Kasumi-1 (cell line): ENCODE results near the gene INPP5D.
"Not testable (repeated sequence)": the region's sequence is repeated elsewhere in the genome, so short reads cannot be mapped to it uniquely, and the experiment has no call there.

Experiments
- DNase-seq, 2 experiments: peaks; one replicate each; lab custom pipeline; 2025; lab: John Stamatoyannopoulos, UW

INPP5D gene

GRCh38 chr2:233053928-233054784 is 6.0 kb upstream of the INPP5D start:
- DNase-seq: peak; percentile 14 to 15

- no peak for DNase-seq
Observed at GRCh38 chr2:233055362-233055761, 4.8 kb upstream of the INPP5D start.

- DNase-seq: no peak
Observed at GRCh38 chr2:233056961-233057605, 3.1 kb upstream of the INPP5D start.

- DNase-seq: no peak
Observed at GRCh38 chr2:233058717-233059546, 1.2 kb upstream of the INPP5D start.

GRCh38 chr2:233059547-233059796 is 670 bp upstream of the INPP5D start:
- DNase-seq: no peak

- DNase-seq: no peak
Observed at GRCh38 chr2:233060501-233060979, 398 bp downstream of the INPP5D start.

- peak; percentile 13 to 18 for DNase-seq
Observed at GRCh38 chr2:233060980-233061590, 943 bp downstream of the INPP5D start.

- no peak for DNase-seq
Observed at GRCh38 chr2:233061591-233062450, 1.7 kb downstream of the INPP5D start.

GRCh38 chr2:233062451-233062850 is 2.3 kb downstream of the INPP5D start:
- DNase-seq: no peak

- no peak for DNase-seq
Observed at GRCh38 chr2:233062946-233063268, 2.8 kb downstream of the INPP5D start.

- DNase-seq: no peak
Observed at GRCh38 chr2:233063269-233063975, 3.3 kb downstream of the INPP5D start.

- no peak for DNase-seq
Observed at GRCh38 chr2:233063976-233064411, 3.9 kb downstream of the INPP5D start.

GRCh38 chr2:233064530-233065199 is 4.5 kb downstream of the INPP5D start:
- DNase-seq: no peak

- DNase-seq: not testable (repeated sequence)
Observed at GRCh38 chr2:233065200-233065589, 5.1 kb downstream of the INPP5D start.

- DNase-seq: no peak
Observed at GRCh38 chr2:233065954-233066470, 5.9 kb downstream of the INPP5D start.

GRCh38 chr2:233068762-233069418 is 8.7 kb downstream of the INPP5D start:
- no peak for DNase-seq

GRCh38 chr2:233072838-233073237 is 12.7 kb downstream of the INPP5D start:
- no peak for DNase-seq

GRCh38 chr2:233074106-233074505 is 14.0 kb downstream of the INPP5D start:
- no peak for DNase-seq
